Measurements from ENCODE around the gene KRTAP10-12.

KRTAP10-12 gene

DNA sequence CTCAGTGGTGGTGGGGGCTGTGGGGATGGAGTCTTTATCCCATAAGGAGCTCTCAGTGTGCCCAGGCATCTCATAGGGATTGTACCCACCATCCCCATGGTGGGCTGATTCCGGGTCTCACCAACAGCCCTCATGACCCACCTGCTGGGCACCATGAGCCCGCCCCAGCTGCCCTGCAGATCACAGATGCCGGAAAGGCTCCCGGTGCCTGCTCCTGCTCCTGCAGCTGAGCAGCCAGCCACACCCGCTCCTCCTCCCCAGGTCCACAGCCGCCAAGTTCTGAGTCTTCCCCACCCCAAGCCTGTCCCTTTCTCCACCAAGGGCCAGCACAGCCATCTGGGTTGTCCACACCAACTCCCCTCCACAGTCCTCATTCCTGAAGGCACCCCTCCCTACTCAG, 29.9 kb downstream of the KRTAP10-12 start:
- no peak for DNase-seq (ENCODE audit: low spot score)
- TF ChIP-seq, protein P1, sequence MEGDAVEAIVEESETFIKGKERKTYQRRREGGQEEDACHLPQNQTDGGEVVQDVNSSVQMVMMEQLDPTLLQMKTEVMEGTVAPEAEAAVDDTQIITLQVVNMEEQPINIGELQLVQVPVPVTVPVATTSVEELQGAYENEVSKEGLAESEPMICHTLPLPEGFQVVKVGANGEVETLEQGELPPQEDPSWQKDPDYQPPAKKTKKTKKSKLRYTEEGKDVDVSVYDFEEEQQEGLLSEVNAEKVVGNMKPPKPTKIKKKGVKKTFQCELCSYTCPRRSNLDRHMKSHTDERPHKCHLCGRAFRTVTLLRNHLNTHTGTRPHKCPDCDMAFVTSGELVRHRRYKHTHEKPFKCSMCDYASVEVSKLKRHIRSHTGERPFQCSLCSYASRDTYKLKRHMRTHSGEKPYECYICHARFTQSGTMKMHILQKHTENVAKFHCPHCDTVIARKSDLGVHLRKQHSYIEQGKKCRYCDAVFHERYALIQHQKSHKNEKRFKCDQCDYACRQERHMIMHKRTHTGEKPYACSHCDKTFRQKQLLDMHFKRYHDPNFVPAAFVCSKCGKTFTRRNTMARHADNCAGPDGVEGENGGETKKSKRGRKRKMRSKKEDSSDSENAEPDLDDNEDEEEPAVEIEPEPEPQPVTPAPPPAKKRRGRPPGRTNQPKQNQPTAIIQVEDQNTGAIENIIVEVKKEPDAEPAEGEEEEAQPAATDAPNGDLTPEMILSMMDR (IDR thresholded peaks at IDR 0.05; ENCODE audit: extremely low read depth, insufficient read depth, missing control alignments): no peak
- in situ Hi-C loops (cut with MboI; ENCODE audit: low pct_unique_long_range_greater_than_20kb, low sequenced_read_pairs, unreplicated experiment): no loop called here

DNA sequence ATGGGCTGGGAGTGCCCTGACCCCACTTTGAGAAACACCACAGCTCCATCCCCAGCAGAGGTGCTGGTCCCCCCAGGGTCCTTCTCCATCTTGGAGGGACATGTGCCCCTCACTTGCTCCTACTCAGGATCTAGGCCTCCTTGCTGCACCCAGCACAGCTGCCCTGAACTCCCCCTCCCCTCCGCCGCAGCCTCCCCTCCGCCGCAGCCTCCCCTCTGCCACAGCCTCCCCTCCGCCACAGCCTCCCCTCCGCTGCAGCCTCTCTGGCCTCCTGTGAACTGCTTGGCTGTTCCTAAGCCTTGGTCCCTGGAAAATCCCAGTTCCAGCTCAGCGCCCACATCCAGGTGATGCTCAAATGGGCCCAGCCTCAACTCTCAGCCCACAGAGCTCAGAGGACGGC, 30.3 kb downstream of the KRTAP10-12 start:
- no peak for DNase-seq (ENCODE audit: low spot score)
- in situ Hi-C loops (cut with MboI; ENCODE audit: low pct_unique_long_range_greater_than_20kb, low sequenced_read_pairs, unreplicated experiment): no loop called here
- TF ChIP-seq, protein P1 (IDR thresholded peaks at IDR 0.05; ENCODE audit: extremely low read depth, insufficient read depth, missing control alignments): no peak

DNA sequence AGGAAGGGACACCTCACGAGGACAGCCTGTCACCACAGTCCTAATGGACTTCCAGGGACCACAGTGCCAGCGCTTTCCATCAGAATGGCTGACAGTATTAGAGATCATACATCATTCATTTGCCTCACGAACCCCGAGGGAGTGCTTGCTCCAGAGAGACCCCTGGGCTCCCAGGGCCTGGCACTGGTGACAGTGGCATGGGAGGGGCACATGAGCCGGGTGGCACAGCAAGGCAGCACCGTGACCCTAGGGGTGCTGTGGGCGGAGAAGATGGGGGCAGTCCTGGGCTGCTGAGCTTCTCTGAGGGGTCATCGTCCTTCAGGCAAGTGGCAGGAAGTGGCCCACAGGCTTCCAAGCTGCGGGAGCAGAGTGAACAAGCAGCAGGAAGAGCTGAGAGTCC, 30.8 kb downstream of the KRTAP10-12 start:
- TF ChIP-seq, protein P1 (IDR thresholded peaks at IDR 0.05; ENCODE audit: extremely low read depth, insufficient read depth, missing control alignments): no peak
- no peak for DNase-seq (ENCODE audit: low spot score)
- in situ Hi-C loops (cut with MboI; ENCODE audit: low pct_unique_long_range_greater_than_20kb, low sequenced_read_pairs, unreplicated experiment): no loop called here

DNA sequence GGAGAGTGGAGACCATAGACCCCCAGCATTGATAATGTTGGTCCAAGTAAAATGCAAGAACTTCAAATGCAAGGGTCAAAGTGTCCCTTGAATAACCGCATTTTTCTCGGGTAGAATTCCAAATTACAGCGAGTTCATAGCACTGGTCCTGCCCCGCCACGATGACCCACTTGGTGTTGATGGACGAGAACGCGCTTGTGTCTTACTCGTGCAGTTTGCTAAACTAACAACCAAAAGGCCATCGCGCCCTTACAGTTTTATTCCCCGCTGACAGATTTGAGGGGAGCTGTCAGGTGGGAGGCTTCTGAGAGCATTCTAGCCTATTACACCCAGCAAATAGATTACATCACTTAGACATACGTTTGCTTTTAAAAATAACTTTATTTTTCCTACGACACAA, 31.7 kb downstream of the KRTAP10-12 start:
- in situ Hi-C loops (cut with MboI; ENCODE audit: low pct_unique_long_range_greater_than_20kb, low sequenced_read_pairs, unreplicated experiment): no loop called here
- TF ChIP-seq, protein P1 (IDR thresholded peaks at IDR 0.05; ENCODE audit: extremely low read depth, insufficient read depth, missing control alignments): no peak

DNA sequence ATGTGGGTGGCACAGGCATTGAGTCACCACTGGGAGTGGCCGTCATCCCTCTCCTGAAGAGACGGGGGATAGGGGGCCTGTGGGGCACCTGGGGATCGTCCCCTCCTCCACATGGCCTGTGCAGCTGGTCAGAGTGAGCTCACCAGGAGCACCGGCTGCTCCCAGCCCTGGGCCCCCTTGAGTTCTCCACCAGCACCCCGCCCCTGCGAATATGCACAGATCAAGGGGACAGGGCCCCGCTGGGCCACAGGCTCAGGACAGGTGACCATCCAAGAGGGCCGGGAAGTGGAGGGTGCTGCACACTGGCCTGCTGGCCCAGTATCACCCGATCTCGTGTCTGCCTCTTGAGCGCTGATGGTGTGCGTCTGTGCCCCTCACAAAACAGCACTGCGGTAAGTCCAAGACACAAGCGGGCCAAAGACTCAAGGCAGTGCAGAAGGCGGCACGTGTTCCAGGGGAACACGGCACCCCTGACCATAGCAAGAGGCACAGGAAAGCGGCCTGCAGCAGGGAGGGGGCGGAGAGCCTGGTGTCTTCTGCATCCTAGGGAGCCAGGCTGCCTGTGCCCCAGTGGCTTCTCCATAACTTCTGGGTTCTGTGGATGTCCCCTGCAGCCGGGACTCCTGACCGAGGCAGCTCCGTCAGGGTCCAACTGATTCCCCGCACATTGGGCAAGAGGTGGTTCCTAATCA, 32.5 kb downstream of the KRTAP10-12 start:
- TF ChIP-seq, protein P1 (IDR thresholded peaks at IDR 0.05; ENCODE audit: extremely low read depth, insufficient read depth, missing control alignments): no peak
- no peak for DNase-seq (ENCODE audit: low spot score)
- in situ Hi-C loops (cut with MboI; ENCODE audit: low pct_unique_long_range_greater_than_20kb, low sequenced_read_pairs, unreplicated experiment): no loop called here

More for the DNA sequence above, 31.7 kb downstream of the KRTAP10-12 start:
- no peak for DNase-seq (ENCODE audit: low spot score)

DNA sequence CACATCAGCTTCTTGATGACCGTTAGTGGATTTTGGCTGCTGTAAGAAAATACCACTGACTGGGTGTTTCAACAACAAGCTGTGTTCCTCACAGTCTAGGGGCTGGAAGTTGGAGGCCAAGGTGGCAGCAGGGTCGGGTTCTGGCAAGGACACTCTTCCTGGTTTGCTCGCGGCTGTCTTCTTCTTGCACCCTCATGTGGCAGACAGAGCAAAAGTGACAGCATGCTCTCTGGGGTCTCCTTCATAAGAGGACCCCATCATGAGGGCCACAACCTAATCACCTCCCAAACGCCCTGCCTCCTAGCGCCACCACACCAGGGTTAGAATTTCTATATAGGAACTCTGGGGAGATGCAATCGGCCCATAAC, 33.0 kb downstream of the KRTAP10-12 start:
- in situ Hi-C loops (cut with MboI; ENCODE audit: low pct_unique_long_range_greater_than_20kb, low sequenced_read_pairs, unreplicated experiment): no loop called here
- TF ChIP-seq, protein P1 (IDR thresholded peaks at IDR 0.05; ENCODE audit: extremely low read depth, insufficient read depth, missing control alignments): no peak
- DNase-seq (ENCODE audit: low spot score): no peak
